Epithelial cell of esophagus (primary cell): ENCODE results near the gene TACC2.

Experiments
- DNase-seq: peaks from one replicate; pipeline ENCODE4 v3.0.0; 2010; ENCODE audit warnings: low read depth
- H3K4me3 ChIP-seq: 2 replicates; pipeline ENCODE4 v1.5.1; 2011; ENCODE audit warnings: mild to moderate bottlenecking, low read length, control low read depth
- CTCF ChIP-seq: IDR thresholded peaks from 2 replicates; pipeline ENCODE4 v1.5.1; 2011; ENCODE audit warnings: low read depth, mild to moderate bottlenecking, low read length, control low read depth, inconsistent platforms; ENCODE audit not compliant: insufficient read depth; ENCODE audit errors: missing control alignments

Gene TACC2

GRCh38 chr10:122285506-122286444 is 296.8 kb downstream of the TACC2 start:
- TF ChIP-seq CTCF, result no peak
- no peak overlapping the region for H3K4me3 ChIP-seq
- no peak for DNase-seq

DNA sequence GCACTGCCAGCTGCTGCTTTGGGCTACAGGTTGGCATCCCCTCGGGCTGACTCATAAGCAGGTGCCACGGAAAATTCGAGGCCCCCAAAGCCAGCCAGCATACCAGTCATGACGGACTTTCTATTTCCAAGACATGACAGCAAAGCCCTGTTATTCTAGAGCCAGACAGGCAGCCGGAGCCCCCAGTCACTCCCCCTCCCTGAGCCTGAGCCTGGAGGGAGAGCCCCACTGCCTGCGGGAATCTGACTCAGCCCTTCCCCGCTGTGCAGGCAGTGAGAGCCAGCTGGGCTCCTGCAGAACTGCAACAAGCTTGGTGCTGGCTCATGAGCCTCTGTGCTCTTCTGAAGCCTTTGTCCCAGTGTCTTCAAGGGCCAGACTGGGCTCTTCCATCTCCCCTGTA is 297.9 kb downstream of the TACC2 start:
- no peak for TF ChIP-seq CTCF
- DNase-seq, result peak; percentile 63
- no peak overlapping the region for H3K4me3 ChIP-seq

GRCh38 chr10:122287570-122287969 is 298.6 kb downstream of the TACC2 start:
- no peak overlapping the region for H3K4me3 ChIP-seq
- DNase-seq, result no peak
- TF ChIP-seq CTCF, result no peak

GRCh38 chr10:122288262-122288661 is 299.3 kb downstream of the TACC2 start:
- no peak for TF ChIP-seq CTCF
- no peak overlapping the region for H3K4me3 ChIP-seq
- DNase-seq, result no peak

DNA sequence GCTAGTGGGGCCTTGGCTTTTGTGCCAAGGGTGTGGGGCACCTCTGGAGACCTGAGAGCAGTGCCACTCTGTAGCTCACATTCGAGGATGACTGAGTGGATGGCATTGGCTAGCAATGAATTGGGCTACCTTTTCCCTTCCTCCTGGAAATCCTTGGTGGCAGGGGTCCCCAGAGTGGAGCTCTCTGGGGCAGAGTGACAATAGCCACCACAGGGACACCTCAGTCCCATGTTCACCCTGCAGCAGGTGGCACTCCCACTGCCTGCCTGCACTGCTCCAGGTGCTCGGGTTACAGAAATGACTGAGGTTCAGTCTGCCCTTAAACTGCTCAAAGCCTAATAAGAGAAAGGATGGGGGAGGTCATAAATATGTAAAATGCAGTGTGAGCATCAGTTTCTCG is 300.0 kb downstream of the TACC2 start:
- no peak for DNase-seq
- H3K4me3 ChIP-seq, result no peak overlapping the region
- no peak for TF ChIP-seq CTCF

DNA sequence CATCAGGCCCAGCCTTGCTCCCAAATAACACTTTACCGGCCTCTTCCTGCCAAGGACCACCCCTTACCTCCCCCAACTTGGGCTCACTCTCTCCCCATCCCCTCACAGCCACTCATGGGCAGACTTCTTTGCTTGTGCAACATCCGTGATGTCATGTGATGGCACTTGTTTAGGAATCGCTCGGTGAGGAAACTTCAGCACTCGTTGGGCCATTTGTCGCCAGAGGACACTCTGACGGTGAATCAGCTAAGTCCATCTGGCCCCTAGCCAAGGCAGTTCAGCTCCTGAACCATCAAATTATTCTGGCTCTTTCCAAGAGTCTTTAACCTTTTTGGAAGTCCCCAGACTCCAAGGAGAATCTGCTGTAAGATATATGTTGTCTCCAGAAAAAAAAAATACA is 301.4 kb downstream of the TACC2 start:
- no peak for TF ChIP-seq CTCF
- H3K4me3 ChIP-seq, result no peak overlapping the region
- peak; percentile 16 for DNase-seq
